Lower leg skin (tissue), 3 donors: ENCODE measurements around the gene PIK3CB.

Experiments
- CTCF ChIP-seq, 3 donors: fragments of 450-650 bp; IDR thresholded peaks; one replicate each; pipeline ENCODE4 v1.5.1; 2016; ENCODE audit warnings: antibody characterized with exemption in 3 of 3, mild to moderate bottlenecking in 3 of 3, moderate library complexity in 2 of 3
- POLR2A ChIP-seq, 2 donors: fragments of 450-650 bp; IDR thresholded peaks; one replicate each; pipeline ENCODE4 v1.6.1; 2016 to 2017; ENCODE audit warnings: antibody characterized with exemption in 2 of 2, mild to moderate bottlenecking in 1 of 2, moderate library complexity in 1 of 2

GRCh38 chr3:138624518-138624917, 210.2 kb downstream of the PIK3CB start:
- TF ChIP-seq CTCF (IDR thresholded peaks at IDR 0.05) (no peak), POLR2A (IDR thresholded peaks at IDR 0.05) (no peak)
